Right renal cortex interstitium (tissue), 3 donors: ENCODE results near the gene PRDM11. TPM values are rescaled to one million over a fixed set of nuclear protein-coding genes. Genes with fewer than 3 reads are reported as not detected.

Source experiments
- polyA plus RNA-seq, 3 donors: library from polyadenylated mRNA; unstranded; fragments of 120-200 nt; gene quantifications; one replicate each; pipeline ENCODE4 v1.2.1, GENCODE V29; 2013; ENCODE audit not compliant: insufficient read length in 3 of 3

The PRDM11 gene
- polyA plus RNA-seq, 3 donors = 18.2 to 19.8 (median 18.5) TPM

Other genes with a start within 250 kb of the PRDM11 start
- 10 to 100 TPM; 58.0 to 66.7 (median 61.8) TPM for gene TP53I11, start 195.8 kb upstream of the PRDM11 start, polyA plus RNA-seq
- gene SYT13, start 139.7 kb downstream of the PRDM11 start, polyA plus RNA-seq = 10 to 100 TPM; 11.6 to 15.2 (median 12.6) TPM